ENCODE results near the gene UBR4.

DNA sequence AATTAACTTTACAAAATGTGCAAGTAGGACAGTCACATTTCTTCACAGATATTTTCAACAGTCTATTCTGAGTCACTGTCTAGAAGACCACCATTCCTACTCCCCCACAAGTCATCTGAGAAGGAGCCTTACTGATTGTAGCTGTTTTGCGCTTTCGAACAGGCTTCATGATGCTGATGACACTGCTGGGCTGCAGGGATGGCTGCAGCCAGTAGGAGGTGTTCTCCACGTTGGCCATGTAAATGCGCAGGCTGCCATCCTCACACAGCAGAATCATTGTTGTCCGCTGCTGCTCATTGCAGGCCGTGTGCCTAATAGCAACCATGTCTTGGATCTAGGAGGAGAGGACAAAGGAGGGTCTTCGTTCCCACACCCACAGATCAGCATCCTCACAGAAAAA lies 56.9 kb downstream of the UBR4 start:
- TF ChIP-seq CTCF (IDR thresholded peaks at IDR 0.05; ENCODE audit: poor library complexity, severe bottlenecking) (no peak), POLR2AphosphoS5 (IDR thresholded peaks at IDR 0.05) (no peak), RAD21 (conservative IDR thresholded peaks at IDR 0.05) (no peak), EZH2 (IDR thresholded peaks at IDR 0.05; ENCODE audit: borderline replicate concordance, insufficient read depth, low read length, poor library complexity, severe bottlenecking) (no peak), EP300 (conservative IDR thresholded peaks at IDR 0.05; ENCODE audit: poor library complexity, severe bottlenecking) (no peak), TAF1 (IDR thresholded peaks at IDR 0.05; ENCODE audit: low read depth) (no peak), SMC3 (conservative IDR thresholded peaks at IDR 0.05; ENCODE audit: poor library complexity) (no peak), MXI1 (conservative IDR thresholded peaks at IDR 0.05; ENCODE audit: poor library complexity, severe bottlenecking) (no peak)
- TF ChIP-seq, protein P1, sequence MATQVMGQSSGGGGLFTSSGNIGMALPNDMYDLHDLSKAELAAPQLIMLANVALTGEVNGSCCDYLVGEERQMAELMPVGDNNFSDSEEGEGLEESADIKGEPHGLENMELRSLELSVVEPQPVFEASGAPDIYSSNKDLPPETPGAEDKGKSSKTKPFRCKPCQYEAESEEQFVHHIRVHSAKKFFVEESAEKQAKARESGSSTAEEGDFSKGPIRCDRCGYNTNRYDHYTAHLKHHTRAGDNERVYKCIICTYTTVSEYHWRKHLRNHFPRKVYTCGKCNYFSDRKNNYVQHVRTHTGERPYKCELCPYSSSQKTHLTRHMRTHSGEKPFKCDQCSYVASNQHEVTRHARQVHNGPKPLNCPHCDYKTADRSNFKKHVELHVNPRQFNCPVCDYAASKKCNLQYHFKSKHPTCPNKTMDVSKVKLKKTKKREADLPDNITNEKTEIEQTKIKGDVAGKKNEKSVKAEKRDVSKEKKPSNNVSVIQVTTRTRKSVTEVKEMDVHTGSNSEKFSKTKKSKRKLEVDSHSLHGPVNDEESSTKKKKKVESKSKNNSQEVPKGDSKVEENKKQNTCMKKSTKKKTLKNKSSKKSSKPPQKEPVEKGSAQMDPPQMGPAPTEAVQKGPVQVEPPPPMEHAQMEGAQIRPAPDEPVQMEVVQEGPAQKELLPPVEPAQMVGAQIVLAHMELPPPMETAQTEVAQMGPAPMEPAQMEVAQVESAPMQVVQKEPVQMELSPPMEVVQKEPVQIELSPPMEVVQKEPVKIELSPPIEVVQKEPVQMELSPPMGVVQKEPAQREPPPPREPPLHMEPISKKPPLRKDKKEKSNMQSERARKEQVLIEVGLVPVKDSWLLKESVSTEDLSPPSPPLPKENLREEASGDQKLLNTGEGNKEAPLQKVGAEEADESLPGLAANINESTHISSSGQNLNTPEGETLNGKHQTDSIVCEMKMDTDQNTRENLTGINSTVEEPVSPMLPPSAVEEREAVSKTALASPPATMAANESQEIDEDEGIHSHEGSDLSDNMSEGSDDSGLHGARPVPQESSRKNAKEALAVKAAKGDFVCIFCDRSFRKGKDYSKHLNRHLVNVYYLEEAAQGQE (IDR thresholded peaks at IDR 0.05; ENCODE audit: borderline replicate concordance), result no peak
